Tracheal epithelial cell (primary cell): ENCODE measurements around the gene ATF4. TPM values are rescaled to one million over a fixed set of nuclear protein-coding genes. Genes with fewer than 3 reads are reported as not detected.

Experiments used
- total RNA-seq: library from RNA; depleted of rRNA; stranded (reverse); fragments of >200 nt; gene quantifications from 2 replicates; pipeline ENCODE4 v1.2.1, GENCODE V29; 2014

Gene ATF4
- 402 and 522 TPM in 2 replicates for total RNA-seq

DNA sequence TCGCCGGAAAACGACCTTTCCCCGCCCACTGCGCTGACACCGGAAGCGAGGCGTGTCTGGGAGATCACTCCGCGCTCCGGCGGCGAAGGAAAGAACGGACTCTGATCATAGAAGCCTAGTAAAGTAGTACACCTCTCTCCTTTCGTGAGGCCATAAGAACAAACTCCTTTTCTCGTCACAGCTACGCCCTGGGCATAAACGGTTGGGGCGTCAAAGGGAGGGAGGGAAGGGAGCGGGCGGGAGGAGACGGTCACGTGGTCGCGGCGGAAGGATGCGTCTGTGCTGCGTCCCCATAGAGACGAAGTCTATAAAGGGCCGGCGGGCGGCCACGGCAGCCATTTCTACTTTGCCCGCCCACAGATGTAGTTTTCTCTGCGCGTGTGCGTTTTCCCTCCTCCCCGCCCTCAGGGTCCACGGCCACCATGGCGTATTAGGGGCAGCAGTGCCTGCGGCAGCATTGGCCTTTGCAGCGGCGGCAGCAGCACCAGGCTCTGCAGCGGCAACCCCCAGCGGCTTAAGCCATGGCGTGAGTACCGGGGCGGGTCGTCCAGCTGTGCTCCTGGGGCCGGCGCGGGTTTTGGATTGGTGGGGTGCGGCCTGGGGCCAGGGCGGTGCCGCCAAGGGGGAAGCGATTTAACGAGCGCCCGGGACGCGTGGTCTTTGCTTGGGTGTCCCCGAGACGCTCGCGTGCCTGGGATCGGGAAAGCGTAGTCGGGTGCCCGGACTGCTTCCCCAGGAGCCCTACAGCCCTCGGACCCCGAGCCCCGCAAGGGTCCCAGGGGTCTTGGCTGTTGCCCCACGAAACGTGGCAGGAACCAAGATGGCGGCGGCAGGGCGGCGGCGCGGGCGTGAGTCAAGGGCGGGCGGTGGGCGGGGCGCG lies at the start of gene ATF4:
Gene ATF4 (plus strand): TSS at position 337 of the 880 bp plus-strand sequence. CDS start 884 bp downstream, outside the sequence.

GRCh38 chr22:39502109-39502788 lies 18.1 kb upstream of the ATF4 start, which contains the start of gene MIEF1:
MIEF1 (plus strand) TSS chr22:39502290; CDS start chr22:39511295, 9,005 bp downstream.

GRCh38 chr22:39532215-39533073 lies 12.1 kb downstream of the ATF4 start, which contains the start of gene RPS19BP1:
RPS19BP1 (minus strand) TSS chr22:39532748; CDS start chr22:39532738, 10 bp downstream.

DNA sequence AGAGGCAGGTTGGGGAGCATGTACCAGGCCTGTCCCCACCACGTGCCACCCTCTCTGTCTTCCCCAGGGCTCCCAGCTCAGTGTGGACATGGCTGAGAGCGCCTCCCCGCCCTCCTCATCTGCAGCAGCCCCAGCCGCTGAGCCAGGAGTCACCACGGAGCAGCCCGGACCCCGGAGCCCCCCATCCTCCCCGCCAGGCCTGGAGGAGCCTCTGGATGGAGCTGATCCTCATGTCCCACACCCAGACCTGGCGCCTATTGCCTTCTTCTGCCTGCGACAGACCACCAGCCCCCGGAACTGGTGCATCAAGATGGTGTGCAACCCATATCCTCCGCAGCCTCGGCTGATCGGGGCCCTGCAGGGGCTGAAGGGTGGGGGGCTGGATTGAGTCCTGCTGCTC lies 50.3 kb downstream of the ATF4 start, which contains the start of gene CACNA1I:
Gene CACNA1I (plus strand): TSS at position 89 of the 400 bp plus-strand sequence. CDS start 0 bp downstream, at position 89.

Other genes starting within 250 kb of the ATF4 start
- 3,007 and 3,258 TPM in 2 replicates for gene RPL3, start 200.9 kb upstream of the ATF4 start, total RNA-seq
- gene SYNGR1, start 170.6 kb upstream of the ATF4 start, total RNA-seq: 0.64 and 0.96 TPM in 2 replicates
- gene TAB1, start 120.8 kb upstream of the ATF4 start, total RNA-seq: 6.5 and 14.3 TPM in 2 replicates
- gene MGAT3, start 63.5 kb upstream of the ATF4 start, total RNA-seq: under 0.01 TPM in 2 replicates
- 18.6 and 27.3 TPM in 2 replicates for gene MIEF1, start 18.3 kb upstream of the ATF4 start, total RNA-seq
- gene RPS19BP1, start 12.2 kb downstream of the ATF4 start, total RNA-seq: 63.9 and 73.7 TPM in 2 replicates
- not detected in 2 replicates for gene CACNA1I, start 50.2 kb downstream of the ATF4 start, total RNA-seq